Measurements from ENCODE around the gene CAP2.
A peak's percentile ranks its signal among the peaks of the same experiment; 100 is the strongest.

CAP2 gene

GRCh38 chr6:17358515-17358914 is 34.9 kb upstream of the CAP2 start:
- H3K4me3 ChIP-seq = no peak overlapping the region; a peak in 1 of 20 replicates
- H3K4me1 ChIP-seq = peaks cover 14 to 32% (median 25%) of the 10 kb centered on the region in 10 experiments
- peaks cover 23 to 57% (median 49%) of the 10 kb centered on the region in 11 experiments for H3K9me3 ChIP-seq (replicated peaks in 1 of 11)
- H3K9ac ChIP-seq = no peak overlapping the region
- H3K27ac ChIP-seq = peak overlapping the region in 3 of 11 experiments; percentile 13 to 30 (median 27); a peak in 2 of 22 replicates
- H3K36me3 ChIP-seq = 0 out of 22 replicates have a peak, but pooled peaks cover 0 to 6% (median 0%) of the 10 kb centered on the region in 11 experiments
- H3K4me2 ChIP-seq = peak overlapping the region in 3 of 11 experiments; percentile 1 to 16 (median 7); a peak in 2 of 22 replicates
- no peaks in the 10 kb centered on the region for H4K20me1 ChIP-seq
- H3K27me3 ChIP-seq = no peaks in the 10 kb centered on the region
- TF ChIP-seq Cebpa-rat (IDR thresholded peaks at IDR 0.05) = no peak

- H3K9me3 ChIP-seq (replicated peaks in 1 of 11) = peaks cover 23 to 54% (median 42%) of the 10 kb centered on the region in 11 experiments
- no peaks in the 10 kb centered on the region for H3K27me3 ChIP-seq
- H3K36me3 ChIP-seq = 0 out of 22 replicates have a peak, but pooled peaks cover 0 to 6% (median 0%) of the 10 kb centered on the region in 11 experiments
- no peak overlapping the region for H3K9ac ChIP-seq
- no peaks in the 10 kb centered on the region for H4K20me1 ChIP-seq
- peaks cover 4 to 14% (median 7%) of the 10 kb centered on the region in 10 experiments; a peak in 18 of 20 replicates for H3K4me1 ChIP-seq
- no peak overlapping the region for H3K4me3 ChIP-seq
- H3K27ac ChIP-seq = no peak overlapping the region
- H3K4me2 ChIP-seq = no peak overlapping the region
- no peak for TF ChIP-seq Cebpa-rat (IDR thresholded peaks at IDR 0.05)
Observed at GRCh38 chr6:17360564-17360963, 32.8 kb upstream of the CAP2 start.

GRCh38 chr6:17361013-17361412 is 32.4 kb upstream of the CAP2 start:
- Histone ChIP-seq H3K27ac (no peak overlapping the region), H4K20me1 (no peaks in the 10 kb centered on the region), H3K9ac (no peak overlapping the region), H3K4me1 (peaks cover 0 to 10% (median 2%) of the 10 kb centered on the region in 10 experiments; a peak in 11 of 20 replicates), H3K27me3 (no peaks in the 10 kb centered on the region), H3K4me3 (no peak overlapping the region), H3K9me3 (replicated peaks in 1 of 11) (peaks cover 23 to 51% (median 41%) of the 10 kb centered on the region in 11 experiments), H3K36me3 (0 out of 22 replicates have a peak, but pooled peaks cover 0 to 6% (median 0%) of the 10 kb centered on the region in 11 experiments), H3K4me2 (no peak overlapping the region)
- no peak for TF ChIP-seq Cebpa-rat (IDR thresholded peaks at IDR 0.05)

- H3K4me3 ChIP-seq = no peak overlapping the region
- H3K4me2 ChIP-seq = no peak overlapping the region
- TF ChIP-seq Cebpa-rat (IDR thresholded peaks at IDR 0.05) = no peak
- no peaks in the 10 kb centered on the region for H3K36me3 ChIP-seq
- no peaks in the 10 kb centered on the region for H3K4me1 ChIP-seq
- H3K9me3 ChIP-seq (replicated peaks in 1 of 11) = peaks cover 17 to 43% (median 30%) of the 10 kb centered on the region in 11 experiments; a peak in 21 of 22 replicates
- H3K27me3 ChIP-seq = no peaks in the 10 kb centered on the region
- H3K27ac ChIP-seq = no peak overlapping the region
- H4K20me1 ChIP-seq = no peaks in the 10 kb centered on the region
- no peak overlapping the region for H3K9ac ChIP-seq
Observed at GRCh38 chr6:17365961-17366360, 27.4 kb upstream of the CAP2 start.

GRCh38 chr6:17367868-17368267 is 25.5 kb upstream of the CAP2 start:
- Histone ChIP-seq H3K4me2 (no peak overlapping the region), H3K27me3 (no peaks in the 10 kb centered on the region), H3K36me3 (no peaks in the 10 kb centered on the region), H3K4me3 (no peak overlapping the region), H3K27ac (no peak overlapping the region), H4K20me1 (no peaks in the 10 kb centered on the region), H3K9ac (no peak overlapping the region), H3K4me1 (no peaks in the 10 kb centered on the region), H3K9me3 (replicated peaks in 1 of 11) (peaks cover 17 to 47% (median 31%) of the 10 kb centered on the region in 11 experiments; a peak in 21 of 22 replicates)
- TF ChIP-seq Cebpa-rat (IDR thresholded peaks at IDR 0.05) = no peak

GRCh38 chr6:17381424-17382147 is 11.8 kb upstream of the CAP2 start:
- no peak for TF ChIP-seq Cebpa-rat (IDR thresholded peaks at IDR 0.05)
- H3K27ac ChIP-seq = peak overlapping the region in 7 of 11 experiments; percentile 35 to 50 (median 44); a peak in 12 of 22 replicates
- H3K4me2 ChIP-seq = peak overlapping the region; percentile 2 to 68 (median 42); a peak in 20 of 22 replicates
- H3K27me3 ChIP-seq = no peaks in the 10 kb centered on the region
- H3K4me3 ChIP-seq = no peak overlapping the region
- no peak overlapping the region for H3K9ac ChIP-seq
- H3K4me1 ChIP-seq = peaks cover 8 to 19% (median 13%) of the 10 kb centered on the region in 10 experiments; a peak in 19 of 20 replicates
- no peaks in the 10 kb centered on the region for H3K36me3 ChIP-seq
- no peaks in the 10 kb centered on the region for H4K20me1 ChIP-seq
- H3K9me3 ChIP-seq (replicated peaks in 1 of 11) = peaks cover 0 to 23% (median 6%) of the 10 kb centered on the region in 11 experiments; a peak in 5 of 22 replicates

GRCh38 chr6:17385660-17386059 is 7.7 kb upstream of the CAP2 start:
- H3K27ac ChIP-seq = no peak overlapping the region
- no peak overlapping the region for H3K9ac ChIP-seq
- H3K4me3 ChIP-seq = no peak overlapping the region
- H3K4me2 ChIP-seq = peak overlapping the region in 4 of 11 experiments; percentile 2 to 29 (median 12); a peak in 3 of 22 replicates
- TF ChIP-seq Cebpa-rat (IDR thresholded peaks at IDR 0.05) = no peak
- no peaks in the 10 kb centered on the region for H3K36me3 ChIP-seq
- H3K27me3 ChIP-seq = no peaks in the 10 kb centered on the region
- peaks cover 8 to 19% (median 13%) of the 10 kb centered on the region in 10 experiments; a peak in 19 of 20 replicates for H3K4me1 ChIP-seq
- peaks cover 0 to 4% (median 0%) of the 10 kb centered on the region in 11 experiments; a peak in 1 of 22 replicates for H3K9me3 ChIP-seq (replicated peaks in 1 of 11)
- no peaks in the 10 kb centered on the region for H4K20me1 ChIP-seq

GRCh38 chr6:17388365-17388764 is 5.0 kb upstream of the CAP2 start:
- no peaks in the 10 kb centered on the region for H3K36me3 ChIP-seq
- no peak for TF ChIP-seq Cebpa-rat (IDR thresholded peaks at IDR 0.05)
- no peak overlapping the region for H3K9ac ChIP-seq
- peaks cover 0 to 2% (median 0%) of the 10 kb centered on the region in 11 experiments; a peak in 1 of 22 replicates for H3K27me3 ChIP-seq
- no peaks in the 10 kb centered on the region for H4K20me1 ChIP-seq
- H3K4me1 ChIP-seq = peaks cover 0 to 11% (median 6%) of the 10 kb centered on the region in 10 experiments; a peak in 17 of 20 replicates
- H3K27ac ChIP-seq = no peak overlapping the region
- peaks cover 0 to 4% (median 0%) of the 10 kb centered on the region in 11 experiments; a peak in 1 of 22 replicates for H3K9me3 ChIP-seq (replicated peaks in 1 of 11)
- H3K4me2 ChIP-seq = no peak overlapping the region
- no peak overlapping the region for H3K4me3 ChIP-seq

GRCh38 chr6:17389274-17389847 is 4.0 kb upstream of the CAP2 start:
- no peak for TF ChIP-seq Cebpa-rat (IDR thresholded peaks at IDR 0.05)

More at GRCh38 chr6:17389274-17389847, 4.0 kb upstream of the CAP2 start:
- H3K27ac ChIP-seq = no peak overlapping the region
- H3K9me3 ChIP-seq (replicated peaks in 1 of 11) = peaks cover 0 to 4% (median 0%) of the 10 kb centered on the region in 11 experiments; a peak in 1 of 22 replicates
- H3K4me1 ChIP-seq = peaks cover 0 to 14% (median 8%) of the 10 kb centered on the region in 10 experiments; a peak in 17 of 20 replicates
- H3K27me3 ChIP-seq = peaks cover 0 to 10% (median 0%) of the 10 kb centered on the region in 11 experiments; a peak in 6 of 22 replicates
- no peak overlapping the region for H3K9ac ChIP-seq
- H3K4me3 ChIP-seq = no peak overlapping the region
- H3K4me2 ChIP-seq = no peak overlapping the region
- no peaks in the 10 kb centered on the region for H3K36me3 ChIP-seq
- H4K20me1 ChIP-seq = no peaks in the 10 kb centered on the region
